ENCODE results near the gene SARS2.

- TF ChIP-seq EZH2phosphoT487 (IDR thresholded peaks at IDR 0.05) (no peak), CTCF (IDR thresholded peaks at IDR 0.05) (no peak)
Observed at GRCh38 chr19:38922482-38922881, 8.1 kb downstream of the SARS2 start.
